Keratinocyte (primary cell): Measurements from ENCODE around the gene CYP2A6. TPM values are rescaled to one million over a fixed set of nuclear protein-coding genes. Genes with fewer than 3 reads are reported as not detected.
"Not testable (repeated sequence)": the region's sequence is repeated elsewhere in the genome, so short reads cannot be mapped to it uniquely, and the experiment has no call there.

Source experiments
- DNase-seq: peaks from one replicate; pipeline ENCODE4 v3.0.0-alpha.2; 2011; ENCODE audit warnings: low read depth, missing footprints, low spot score
- FAIRE-seq: peaks from 2 replicates; lab custom pipeline; 2011; peaks lifted over from hg19 to GRCh38; lab: Jason Lieb, UNC
- H2AFZ ChIP-seq: 2 replicates; pipeline ENCODE4 v1.6.0; 2012; ENCODE audit warnings: low read length, control low read depth, inconsistent platforms; ENCODE audit not compliant: control insufficient read depth
- H3K27ac ChIP-seq: 2 replicates; pipeline ENCODE4 v1.5.1; 2011; ENCODE audit warnings: low read length; ENCODE audit not compliant: control insufficient read depth, insufficient read depth
- H3K27me3 ChIP-seq: 3 replicates; pipeline ENCODE4 v1.6.0; 2011; ENCODE audit warnings: low read length; ENCODE audit not compliant: control insufficient read depth, insufficient read depth; ENCODE audit errors: extremely low read depth
- H3K36me3 ChIP-seq, 2 experiments: 2 replicates in 1 of 2; 3 replicates in 1 of 2; pipeline ENCODE4 v1.5.1; 2011; ENCODE audit warnings: low read length in 2 of 2, mild to moderate bottlenecking in 1 of 2; ENCODE audit not compliant: control insufficient read depth in 2 of 2, insufficient read depth in 2 of 2; ENCODE audit errors: extremely low read depth in 1 of 2
- H3K4me1 ChIP-seq: 3 replicates; pipeline ENCODE4 v1.5.1; 2011; ENCODE audit warnings: low read length; ENCODE audit not compliant: control insufficient read depth, insufficient read depth; ENCODE audit errors: extremely low read depth
- H3K4me2 ChIP-seq: 3 replicates; pipeline ENCODE4 v1.6.0; 2011; ENCODE audit warnings: low read depth, low read length; ENCODE audit not compliant: control insufficient read depth, insufficient read depth; ENCODE audit errors: extremely low read depth
- H3K4me3 ChIP-seq, 3 experiments: fragments of 200-600 bp in 1 of 3; sonication (generic) in 1 of 3; 2 replicates in 2 of 3; 3 replicates in 1 of 3; pipeline ENCODE4 v1.5.1; 2011 to 2016; ENCODE audit warnings: low read length in 3 of 3, mild to moderate bottlenecking in 3 of 3, control low read depth in 2 of 3, inconsistent platforms in 1 of 3, low read depth in 1 of 3, mixed read lengths in 1 of 3, mixed run types in 1 of 3, moderate library complexity in 1 of 3; ENCODE audit not compliant: control insufficient read depth in 2 of 3, insufficient read depth in 2 of 3; ENCODE audit errors: extremely low read depth in 1 of 3
- H3K79me2 ChIP-seq: 2 replicates; pipeline ENCODE4 v1.6.0; 2012; ENCODE audit warnings: low read length; ENCODE audit not compliant: control insufficient read depth, insufficient read depth
- H3K9ac ChIP-seq: 3 replicates; pipeline ENCODE4 v1.6.0; 2011; ENCODE audit warnings: low read length; ENCODE audit not compliant: control insufficient read depth, insufficient read depth; ENCODE audit errors: extremely low read depth
- H3K9me1 ChIP-seq: 3 replicates; pipeline ENCODE4 v1.6.0; 2011; ENCODE audit warnings: low read length; ENCODE audit not compliant: control insufficient read depth, insufficient read depth; ENCODE audit errors: extremely low read depth
- H3K9me3 ChIP-seq: 2 replicates; pipeline ENCODE4 v1.5.1; 2012; ENCODE audit warnings: low read depth, low read length; ENCODE audit not compliant: control insufficient read depth
- H4K20me1 ChIP-seq: 3 replicates; pipeline ENCODE4 v1.6.0; 2011; ENCODE audit warnings: low read length; ENCODE audit not compliant: control insufficient read depth, insufficient read depth; ENCODE audit errors: extremely low read depth
- dilution Hi-C: fragments of 300-500 bp; cut with MboI; formaldehyde crosslinking; loops from one replicate; pipeline ENCODE4 v1.7.0; 2020; ENCODE audit warnings: low sequenced_read_pairs; ENCODE audit not compliant: extremely low pct_ligation_motif_present
- polyA minus RNA-seq, 3 experiments: library from RNA; depleted of rRNA, polyadenylated mRNA; stranded (reverse); fragments of >200 nt; gene quantifications; 1 replicate in 1 of 3; 2 replicates in 1 of 3; 3 replicates in 1 of 3; pipeline ENCODE4 v1.2.3, GENCODE V29; 2011
- polyA plus RNA-seq, 5 experiments: library from polyadenylated mRNA; depleted of rRNA in 3 of 5; stranded (reverse) in 3 of 5; stranded (forward) in 1 of 5; unstranded in 1 of 5; fragments of >200 nt; gene quantifications; 1 replicate in 1 of 5; 2 replicates in 3 of 5; 3 replicates in 1 of 5; pipeline versions ENCODE4 v1.2.1 to v1.2.3, GENCODE V29; 2011 to 2012; ENCODE audit warnings: missing spikeins in 2 of 5, low read depth in 1 of 5, low replicate concordance in 1 of 5

Gene CYP2A6
- polyA plus RNA-seq (not detected in 3 replicates), polyA minus RNA-seq (not detected in 3 replicates)
- not detected for polyA plus RNA-seq (2011; ENCODE audit: low read depth)
- not detected in 2 replicates for polyA plus RNA-seq (2011; cell fraction: cytosol; rRNA removed)
- not detected in 2 replicates for polyA plus RNA-seq (2011; cell fraction: nucleus; rRNA removed)
- polyA plus RNA-seq (2012; ENCODE audit: low replicate concordance), result not detected in 2 replicates
- polyA minus RNA-seq (2011; cell fraction: cytosol; rRNA and poly(A)+ RNA removed), result not detected
- polyA minus RNA-seq (2011; cell fraction: nucleus; rRNA and poly(A)+ RNA removed), result not detected in 2 replicates

GRCh38 chr19:40850277-40850676 lies at the start of gene CYP2A6:
TSS of gene CYP2A6 (minus strand) at chr19:40850447. CDS start at chr19:40850426, 21 bp downstream.
- H3K9ac ChIP-seq, dilution Hi-C loops, H3K9me1 ChIP-seq, H3K27ac ChIP-seq, H3K4me3 ChIP-seq, H3K4me2 ChIP-seq, H3K4me1 ChIP-seq, FAIRE-seq, H3K79me2 ChIP-seq, H3K9me3 ChIP-seq, H2AFZ ChIP-seq, H4K20me1 ChIP-seq, DNase-seq, H3K36me3 ChIP-seq: not testable (repeated sequence)
- peaks cover 15% of the 10 kb centered on the region for H3K27me3 ChIP-seq

GRCh38 chr19:40899964-40900363 lies 49.7 kb upstream of the CYP2A6 start:
- DNase-seq, H3K9ac ChIP-seq, H3K4me3 ChIP-seq, H2AFZ ChIP-seq, H3K27me3 ChIP-seq, dilution Hi-C loops, H3K4me1 ChIP-seq, H3K9me1 ChIP-seq, H3K79me2 ChIP-seq, H4K20me1 ChIP-seq, H3K36me3 ChIP-seq, H3K9me3 ChIP-seq, FAIRE-seq, H3K4me2 ChIP-seq, H3K27ac ChIP-seq: not testable (repeated sequence)

- not testable (repeated sequence) for H3K4me2 ChIP-seq
Measured at GRCh38 chr19:40896843-40897789, 46.9 kb upstream of the CYP2A6 start.

More at GRCh38 chr19:40896843-40897789, 46.9 kb upstream of the CYP2A6 start:
- H3K9me1 ChIP-seq, DNase-seq, H3K27ac ChIP-seq, H3K4me3 ChIP-seq, H3K27me3 ChIP-seq, H3K36me3 ChIP-seq, H3K79me2 ChIP-seq, H2AFZ ChIP-seq, H4K20me1 ChIP-seq, H3K9me3 ChIP-seq, FAIRE-seq, H3K4me1 ChIP-seq, dilution Hi-C loops, H3K9ac ChIP-seq: not testable (repeated sequence)
